Endodermal cell (in vitro differentiated cells): ENCODE measurements around the gene PCBD1. TPM values are rescaled to one million over a fixed set of nuclear protein-coding genes. Genes with fewer than 3 reads are reported as not detected.

Source experiments
- DNase-seq: peaks from one replicate; pipeline ENCODE4 v3.0.0-alpha.2; 2017
- H3K27ac ChIP-seq: 2 replicates; pipeline ENCODE4 v1.5.1; 2013; ENCODE audit warnings: mild to moderate bottlenecking, low read depth, low read length, moderate library complexity
- H3K27me3 ChIP-seq: 2 replicates; pipeline ENCODE4 v1.6.1; 2013; ENCODE audit warnings: mild to moderate bottlenecking, low read length, moderate library complexity; ENCODE audit not compliant: insufficient read depth, control insufficient read depth, poor library complexity, severe bottlenecking
- H3K36me3 ChIP-seq: 2 replicates; pipeline ENCODE4 v1.7.0; 2013; ENCODE audit warnings: mild to moderate bottlenecking, low read length, moderate library complexity; ENCODE audit not compliant: control insufficient read depth, insufficient read depth
- H3K4me1 ChIP-seq: one replicate; pipeline ENCODE4 v1.7.0; 2013; ENCODE audit warnings: low read length; ENCODE audit not compliant: control insufficient read depth, insufficient read depth
- H3K4me3 ChIP-seq: 2 replicates; pipeline ENCODE4 v1.5.1; 2013; ENCODE audit warnings: mild to moderate bottlenecking, low read length, moderate library complexity
- H3K9ac ChIP-seq: 2 replicates; pipeline ENCODE4 v1.6.1; 2013; ENCODE audit warnings: mild to moderate bottlenecking, low read length, moderate library complexity; ENCODE audit not compliant: poor library complexity, severe bottlenecking; ENCODE audit errors: extremely low read depth
- H3K9me3 ChIP-seq: 2 replicates; pipeline ENCODE4 v1.6.1; 2013; ENCODE audit warnings: mild to moderate bottlenecking, low read length, moderate library complexity; ENCODE audit not compliant: control insufficient read depth
- H3K27ac Mint-ChIP-seq: 2 replicates; pipeline ENCODE4 v1.8.0; 2020; ENCODE audit warnings: mixed read lengths
- H3K27me3 Mint-ChIP-seq: 2 replicates; pipeline ENCODE4 v1.8.0; 2021; ENCODE audit warnings: mild to moderate bottlenecking, mixed read lengths; ENCODE audit not compliant: insufficient read depth
- H3K36me3 Mint-ChIP-seq: 2 replicates; pipeline ENCODE4 v1.8.0; 2020; ENCODE audit warnings: low read depth, mixed read lengths
- H3K4me1 Mint-ChIP-seq: 2 replicates; pipeline ENCODE4 v1.8.0; 2020; ENCODE audit warnings: mixed read lengths
- H3K4me3 Mint-ChIP-seq: 2 replicates; pipeline ENCODE4 v1.8.0; 2020; ENCODE audit warnings: mild to moderate bottlenecking, moderate library complexity, mixed read lengths
- H3K9me3 Mint-ChIP-seq: 2 replicates; pipeline ENCODE4 v1.8.0; 2020; ENCODE audit warnings: mild to moderate bottlenecking, mixed read lengths
- WGBS, 2 experiments: methylation state at CpG; one replicate each; pipeline versions ENCODE4 v1.1.5 to v1.1.7; 2013; ENCODE audit warnings: missing lambda C conversion rate in 2 of 2, mixed read lengths in 1 of 2; ENCODE audit not compliant: insufficient coverage in 1 of 2, insufficient read length in 1 of 2; 5-methylcytosine and 5-hydroxymethylcytosine counted together
- total RNA-seq, 2 donors: library from RNA; stranded (reverse); fragmentation: NEBNext Ultra II Directional in 1 of 2; extraction: Animal tissue kit (Norgen Biotek cat#: 25700) in 1 of 2; gene quantifications; 2 replicates in 1 of 2; 3 replicates in 1 of 2; pipeline ENCODE4 v1.2.1, GENCODE V29; 2021
- TF ChIP-seq, protein P1 (sequence below): fragments of 200-600 bp; sonication (generic); conservative IDR thresholded peaks from 2 replicates; pipeline ENCODE4 v1.5.0; 2021; ENCODE audit warnings: antibody characterized with exemption, mild to moderate bottlenecking

Gene PCBD1
- total RNA-seq, 2 donors from 2014 or later = 168 to 183 TPM

DNA sequence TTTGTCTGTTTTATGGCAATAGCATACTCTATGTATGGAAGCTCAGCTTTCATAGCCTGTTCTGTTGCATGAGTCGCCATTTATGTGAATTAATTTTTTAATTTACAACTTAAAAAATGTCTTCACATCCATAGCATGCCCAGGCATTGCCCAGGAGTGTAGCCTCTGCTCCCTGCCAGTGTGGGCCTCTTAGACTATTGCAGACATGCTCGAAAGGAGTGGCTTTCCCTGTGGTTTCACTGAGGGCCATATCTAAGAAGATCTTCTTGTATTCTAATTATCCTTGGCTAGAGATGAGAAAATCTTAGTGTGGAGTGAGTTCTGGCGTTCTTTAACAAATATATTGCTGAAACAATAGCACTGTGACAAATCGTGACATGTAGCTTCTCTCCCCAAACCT lies 35.3 kb downstream of the PCBD1 start:
- Histone ChIP-seq H3K27me3 (no peaks in the 10 kb centered on the region), H3K4me1 (peaks cover 9% of the 10 kb centered on the region), H3K36me3 (peaks cover 92% of the 10 kb centered on the region), H3K27ac (no peak overlapping the region), H3K9ac (no peak overlapping the region), H3K4me3 (no peak overlapping the region), H3K9me3 (no peaks in the 10 kb centered on the region)
- no peak for DNase-seq
- Mint-ChIP-seq H3K9me3 (no peaks in the 10 kb centered on the region), H3K27me3 (no peaks in the 10 kb centered on the region), H3K27ac (no peak overlapping the region), H3K4me1 (peaks cover 16% of the 10 kb centered on the region), H3K4me3 (no peak overlapping the region), H3K36me3 (peaks cover 78% of the 10 kb centered on the region)
- 89 to 99% methylated on average over 3 to 4 of the region's 4 CpGs for WGBS, 2 experiments
- TF ChIP-seq, protein P1, sequence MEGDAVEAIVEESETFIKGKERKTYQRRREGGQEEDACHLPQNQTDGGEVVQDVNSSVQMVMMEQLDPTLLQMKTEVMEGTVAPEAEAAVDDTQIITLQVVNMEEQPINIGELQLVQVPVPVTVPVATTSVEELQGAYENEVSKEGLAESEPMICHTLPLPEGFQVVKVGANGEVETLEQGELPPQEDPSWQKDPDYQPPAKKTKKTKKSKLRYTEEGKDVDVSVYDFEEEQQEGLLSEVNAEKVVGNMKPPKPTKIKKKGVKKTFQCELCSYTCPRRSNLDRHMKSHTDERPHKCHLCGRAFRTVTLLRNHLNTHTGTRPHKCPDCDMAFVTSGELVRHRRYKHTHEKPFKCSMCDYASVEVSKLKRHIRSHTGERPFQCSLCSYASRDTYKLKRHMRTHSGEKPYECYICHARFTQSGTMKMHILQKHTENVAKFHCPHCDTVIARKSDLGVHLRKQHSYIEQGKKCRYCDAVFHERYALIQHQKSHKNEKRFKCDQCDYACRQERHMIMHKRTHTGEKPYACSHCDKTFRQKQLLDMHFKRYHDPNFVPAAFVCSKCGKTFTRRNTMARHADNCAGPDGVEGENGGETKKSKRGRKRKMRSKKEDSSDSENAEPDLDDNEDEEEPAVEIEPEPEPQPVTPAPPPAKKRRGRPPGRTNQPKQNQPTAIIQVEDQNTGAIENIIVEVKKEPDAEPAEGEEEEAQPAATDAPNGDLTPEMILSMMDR = no peak

DNA sequence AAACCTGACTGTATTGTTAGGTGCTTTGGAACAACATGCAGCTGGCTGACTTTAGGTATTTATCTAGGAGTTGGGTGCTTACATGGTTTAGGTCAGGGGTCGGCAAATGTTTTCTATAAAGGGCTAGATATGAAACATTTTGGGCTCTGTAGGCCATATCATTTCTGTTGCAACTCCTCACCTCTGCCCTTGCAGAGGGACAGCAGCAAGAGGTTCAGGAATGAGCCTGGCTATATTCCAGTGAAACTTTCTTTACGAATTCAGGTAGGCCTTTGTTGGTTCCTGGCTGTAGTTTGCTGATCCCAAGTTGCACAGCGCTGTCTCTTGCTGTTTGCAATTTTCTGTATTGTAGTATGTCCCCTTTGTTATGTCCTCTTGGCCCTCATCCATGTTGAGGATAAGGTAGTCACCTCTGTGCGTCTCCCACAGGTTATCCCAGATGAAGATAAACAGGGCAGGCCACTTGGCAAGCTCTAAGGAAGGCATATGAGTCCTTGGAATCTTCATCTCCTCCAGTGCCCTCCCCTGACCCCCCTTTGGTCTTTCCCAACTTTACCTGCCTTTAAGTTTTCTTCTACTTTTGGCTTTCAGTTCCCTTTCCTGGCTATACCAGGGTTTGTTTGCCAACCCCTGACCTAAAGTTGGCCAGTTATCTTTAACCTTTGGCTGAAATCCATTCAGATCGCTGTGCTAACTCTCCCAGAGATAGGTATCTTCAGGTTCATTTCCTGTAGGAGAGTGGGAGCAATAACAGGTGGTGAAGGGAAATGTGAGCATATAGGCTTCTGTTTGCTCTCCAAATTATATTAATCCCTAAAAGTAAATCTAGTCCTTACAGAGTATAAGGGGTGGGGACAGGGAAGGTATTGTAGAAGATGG lies 36.5 kb downstream of the PCBD1 start:
- no peak overlapping the region for H3K4me3 Mint-ChIP-seq
- Histone ChIP-seq H3K9me3 (no peaks in the 10 kb centered on the region), H3K9ac (no peak overlapping the region), H3K27me3 (no peaks in the 10 kb centered on the region), H3K27ac (no peak overlapping the region), H3K36me3 (peaks cover 92% of the 10 kb centered on the region), H3K4me1 (peaks cover 9% of the 10 kb centered on the region), H3K4me3 (no peak overlapping the region)
- no peaks in the 10 kb centered on the region for H3K27me3 Mint-ChIP-seq
- H3K9me3 Mint-ChIP-seq = no peaks in the 10 kb centered on the region
- H3K36me3 Mint-ChIP-seq = peaks cover 75% of the 10 kb centered on the region
- WGBS, 2 experiments = 87 to 93% methylated on average over 4 to 5 of the region's 5 CpGs
- no peak for DNase-seq
- H3K4me1 Mint-ChIP-seq = peaks cover 16% of the 10 kb centered on the region
- H3K27ac Mint-ChIP-seq = peak overlapping the region; percentile 57
- TF ChIP-seq, protein P1 = no peak

DNA sequence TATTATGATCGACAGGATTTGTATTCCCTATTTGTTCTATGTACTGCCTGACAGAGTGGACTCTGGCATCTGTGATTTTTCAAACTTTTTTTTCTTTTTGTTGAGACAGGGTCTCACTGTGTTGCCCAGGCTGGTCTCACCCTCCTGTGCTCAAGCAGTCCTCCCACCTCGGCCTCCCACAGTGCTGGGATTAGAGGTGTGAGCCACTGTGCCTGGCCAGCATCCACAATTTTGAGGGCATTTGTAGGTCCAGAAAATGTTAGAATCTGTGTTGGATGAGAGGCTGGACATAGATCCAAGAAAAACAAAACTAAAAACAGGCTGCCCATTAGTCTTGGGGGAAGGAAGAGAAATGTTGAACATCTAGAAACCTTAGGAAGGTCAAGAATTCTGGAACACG lies 38.3 kb downstream of the PCBD1 start:
- no peak overlapping the region for H3K4me3 Mint-ChIP-seq
- H3K4me1 Mint-ChIP-seq = peaks cover 16% of the 10 kb centered on the region
- H3K9me3 Mint-ChIP-seq = no peaks in the 10 kb centered on the region

More for the DNA sequence above, 38.3 kb downstream of the PCBD1 start:
- Histone ChIP-seq H3K9me3 (no peaks in the 10 kb centered on the region), H3K9ac (no peak overlapping the region), H3K36me3 (peaks cover 85% of the 10 kb centered on the region), H3K4me1 (peaks cover 9% of the 10 kb centered on the region), H3K4me3 (no peak overlapping the region), H3K27me3 (no peaks in the 10 kb centered on the region), H3K27ac (no peak overlapping the region)
- no peaks in the 10 kb centered on the region for H3K27me3 Mint-ChIP-seq
- peaks cover 70% of the 10 kb centered on the region for H3K36me3 Mint-ChIP-seq
- TF ChIP-seq, protein P1 = no peak
- 89 to 91% methylated on average over 1 to 3 of the region's 3 CpGs for WGBS, 2 experiments
- no peak for DNase-seq
- H3K27ac Mint-ChIP-seq = no peak overlapping the region
